ENCODE measurements around the gene DPM3.
"Not testable (repeated sequence)": the region's sequence is repeated elsewhere in the genome, so short reads cannot be mapped to it uniquely, and the experiment has no call there.

Gene DPM3

DNA sequence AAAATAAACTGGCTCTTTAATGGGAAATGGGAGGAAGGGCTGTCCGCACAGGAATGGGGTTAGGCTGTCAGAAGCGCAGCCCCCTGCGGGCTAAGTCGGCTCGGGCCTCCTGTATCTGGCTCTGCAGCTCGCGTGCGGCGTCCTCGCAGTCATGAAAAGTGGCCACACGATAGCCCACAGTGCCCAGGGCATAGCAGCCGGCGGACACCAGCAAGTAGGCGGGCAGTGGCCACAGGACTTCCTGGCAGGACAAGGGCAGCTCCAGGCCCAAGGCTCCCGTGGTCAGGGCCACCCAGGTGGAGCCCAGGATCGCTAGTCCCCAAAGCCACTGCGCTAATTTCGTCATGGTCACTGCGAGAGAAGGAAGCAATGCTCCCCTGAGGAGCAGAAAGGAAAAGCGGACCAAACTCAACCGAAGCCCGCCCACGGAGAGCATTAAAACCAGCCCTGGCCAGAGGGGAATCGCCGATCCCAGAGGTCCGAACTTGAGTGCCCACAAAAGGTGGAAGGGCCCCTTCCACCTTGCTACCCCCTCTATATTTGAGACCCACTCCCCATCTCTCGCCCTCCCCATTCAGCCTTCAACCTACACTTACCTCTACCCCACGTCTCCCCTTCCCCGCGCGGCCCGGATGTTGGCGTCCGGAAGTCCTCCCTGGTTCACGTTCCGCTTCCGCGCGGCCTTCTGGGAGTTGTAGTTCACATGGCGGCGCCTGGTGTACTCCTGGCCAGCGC is at the start of gene DPM3:
Gene DPM3 (minus strand): TSS at position 637 of the 735 bp plus-strand sequence. CDS start 291 bp downstream, at position 346.
- DNase-seq (ENCODE audit: low spot score), result peak; percentile 83

DNA sequence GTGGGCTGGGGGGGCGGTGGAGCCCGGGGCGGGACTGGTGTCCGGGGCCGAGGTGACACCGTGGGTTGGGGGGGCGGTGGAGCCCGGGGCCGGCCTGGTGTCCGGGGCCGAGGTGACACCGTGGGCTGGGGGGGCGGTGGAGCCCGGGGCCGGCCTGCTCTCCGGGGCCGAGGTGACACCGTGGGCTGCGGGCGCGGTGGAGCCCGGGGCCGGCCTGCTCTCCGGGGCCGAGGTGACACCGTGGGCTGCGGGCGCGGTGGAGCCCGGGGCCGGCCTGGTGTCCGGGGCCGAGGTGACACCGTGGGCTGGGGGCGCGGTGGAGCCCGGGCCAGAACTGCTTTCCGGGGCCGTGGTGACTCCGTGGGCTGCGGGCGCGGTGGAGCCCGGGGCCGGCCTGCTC is 49.6 kb upstream of the DPM3 start:
- not testable (repeated sequence) for DNase-seq (ENCODE audit: low spot score)

DNA sequence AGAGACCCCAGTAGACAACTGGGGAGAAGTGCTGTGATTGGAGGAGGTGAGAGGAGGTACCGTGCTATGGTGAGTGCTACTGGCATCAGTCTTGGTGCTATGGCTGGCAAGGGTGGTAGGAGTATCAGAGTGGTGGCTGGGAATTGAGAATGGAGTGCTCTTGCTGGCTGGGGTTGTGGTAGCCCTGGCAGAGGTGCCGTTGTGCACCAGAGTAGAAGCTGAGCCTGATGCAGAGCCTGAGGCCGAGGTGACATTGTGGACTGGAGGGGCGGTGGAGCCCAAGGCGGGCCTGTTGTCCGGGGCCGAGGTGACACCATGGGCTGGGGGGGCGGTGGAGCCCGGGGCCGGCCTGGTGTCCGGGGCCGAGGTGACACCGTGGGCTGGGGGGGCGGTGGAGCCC is 47.9 kb upstream of the DPM3 start:
- DNase-seq (ENCODE audit: low spot score), result no peak

GRCh38 chr1:155187456-155187891 is 47.1 kb upstream of the DPM3 start:
- DNase-seq (ENCODE audit: low spot score), result no peak

GRCh38 chr1:155186794-155187455 is 46.6 kb upstream of the DPM3 start:
- DNase-seq (ENCODE audit: low spot score), result no peak

DNA sequence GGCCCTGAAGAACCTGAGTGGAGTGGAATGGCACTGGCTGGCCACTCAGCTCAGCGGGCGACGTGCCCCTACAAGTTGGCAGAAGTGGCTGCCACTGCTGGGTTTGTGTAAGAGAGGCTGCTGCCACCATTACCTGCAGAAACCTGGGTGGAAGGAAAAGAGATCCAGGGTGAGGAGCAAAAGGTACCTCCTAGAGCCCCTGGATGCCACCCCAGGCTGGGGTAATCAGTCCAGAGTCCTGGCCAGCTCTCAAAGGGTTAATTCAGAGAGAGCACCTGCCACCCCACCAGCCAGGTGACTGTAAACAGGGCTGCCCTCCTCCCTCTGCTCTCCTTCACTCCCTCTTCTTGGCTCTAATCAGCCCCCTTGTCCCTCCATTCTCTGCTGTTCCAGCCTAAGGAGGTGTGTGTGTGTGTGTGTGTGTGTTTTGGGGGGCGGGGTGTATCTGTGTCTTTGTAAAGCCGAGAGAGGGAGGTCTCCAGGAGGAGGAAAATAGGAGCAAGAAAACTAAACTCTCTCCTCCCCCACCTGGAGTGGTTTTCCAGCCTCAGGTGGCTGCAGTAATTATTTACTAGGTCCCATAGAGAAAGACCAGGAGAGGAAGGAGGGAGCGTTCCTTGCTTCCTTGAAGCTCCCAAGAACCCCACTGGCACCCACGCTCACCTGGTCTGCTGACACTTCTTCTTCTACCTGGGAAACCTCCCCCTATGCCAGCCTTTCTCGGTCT is 45.9 kb upstream of the DPM3 start:
- DNase-seq (ENCODE audit: low spot score), result no peak

GRCh38 chr1:155185783-155186066 is 45.4 kb upstream of the DPM3 start:
- DNase-seq (ENCODE audit: low spot score), result no peak

- no peak for DNase-seq (ENCODE audit: low spot score)
Measured at GRCh38 chr1:155184835-155185782, 44.8 kb upstream of the DPM3 start.

DNA sequence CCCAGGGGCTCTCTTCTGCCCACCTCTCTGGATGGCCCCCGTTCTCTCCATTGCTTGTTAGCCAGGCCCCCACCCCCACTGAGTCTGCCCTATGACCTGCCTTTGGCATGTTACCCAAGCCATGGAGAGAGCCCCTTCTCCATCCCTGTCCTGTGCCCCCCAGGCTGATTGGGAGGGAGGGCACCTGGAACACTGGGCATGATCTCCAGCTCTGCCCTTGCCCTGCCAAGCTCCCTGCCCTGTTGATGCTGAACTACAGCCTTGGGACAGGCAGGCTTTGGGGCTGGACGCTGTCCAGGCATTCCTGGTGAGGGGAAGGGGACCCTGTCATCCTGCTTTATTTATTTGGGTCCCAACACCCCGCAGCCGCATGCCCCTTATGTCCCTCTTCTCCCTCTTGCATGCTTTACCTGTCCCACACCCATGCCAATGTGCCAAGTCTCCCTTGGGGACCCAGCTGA is 44.0 kb upstream of the DPM3 start:
- no peak for DNase-seq (ENCODE audit: low spot score)

DNA sequence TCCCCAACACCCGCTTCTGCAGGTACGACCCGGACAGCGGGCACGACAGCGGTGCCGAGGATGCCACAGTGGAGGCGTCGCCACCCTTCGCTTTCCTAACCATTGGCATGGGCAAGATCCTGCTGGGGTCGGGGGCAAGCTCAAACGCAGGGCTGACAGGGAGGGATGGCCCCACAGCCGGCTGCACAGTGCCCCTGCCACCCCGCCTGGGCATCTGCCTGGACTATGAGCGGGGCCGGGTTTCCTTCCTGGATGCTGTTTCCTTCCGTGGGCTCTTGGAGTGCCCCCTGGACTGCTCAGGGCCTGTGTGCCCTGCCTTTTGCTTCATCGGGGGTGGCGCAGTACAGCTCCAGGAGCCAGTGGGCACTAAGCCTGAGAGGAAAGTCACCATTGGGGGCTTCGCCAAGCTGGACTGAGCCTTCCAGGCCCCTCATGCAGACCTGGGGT is 43.5 kb upstream of the DPM3 start:
- DNase-seq (ENCODE audit: low spot score), result no peak

DNA sequence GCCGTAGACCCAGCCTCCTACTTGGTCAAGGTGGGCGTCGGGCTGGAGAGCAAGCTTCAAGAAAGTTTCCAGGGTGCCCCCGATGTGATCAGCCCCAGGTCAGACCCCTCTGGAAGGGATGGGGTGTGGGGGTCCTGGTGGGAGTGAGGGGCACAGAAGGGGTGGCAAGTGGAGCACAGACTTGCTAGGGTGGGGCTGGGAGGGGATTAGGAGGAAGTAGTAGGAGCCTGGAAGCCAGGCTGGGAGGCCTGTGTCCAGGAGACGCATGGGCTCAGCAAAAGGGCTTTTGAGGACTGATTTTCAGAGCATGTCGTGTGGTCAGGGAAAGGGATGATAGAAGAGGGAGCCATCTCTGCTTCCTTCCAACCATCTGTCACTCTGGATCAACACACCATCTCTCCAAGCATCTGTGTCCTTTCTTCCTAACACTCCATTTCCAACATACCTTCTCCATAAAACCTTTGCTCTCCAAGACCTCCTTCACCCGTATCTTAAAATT is 41.8 kb upstream of the DPM3 start:
- no peak for DNase-seq (ENCODE audit: low spot score)

GRCh38 chr1:155181371-155182051 is 41.2 kb upstream of the DPM3 start:
- no peak for DNase-seq (ENCODE audit: low spot score)

GRCh38 chr1:155179112-155180031 is 39.0 kb upstream of the DPM3 start:
- DNase-seq (ENCODE audit: low spot score), result no peak

GRCh38 chr1:155178441-155179111 is 38.2 kb upstream of the DPM3 start:
- no peak for DNase-seq (ENCODE audit: low spot score)

DNA sequence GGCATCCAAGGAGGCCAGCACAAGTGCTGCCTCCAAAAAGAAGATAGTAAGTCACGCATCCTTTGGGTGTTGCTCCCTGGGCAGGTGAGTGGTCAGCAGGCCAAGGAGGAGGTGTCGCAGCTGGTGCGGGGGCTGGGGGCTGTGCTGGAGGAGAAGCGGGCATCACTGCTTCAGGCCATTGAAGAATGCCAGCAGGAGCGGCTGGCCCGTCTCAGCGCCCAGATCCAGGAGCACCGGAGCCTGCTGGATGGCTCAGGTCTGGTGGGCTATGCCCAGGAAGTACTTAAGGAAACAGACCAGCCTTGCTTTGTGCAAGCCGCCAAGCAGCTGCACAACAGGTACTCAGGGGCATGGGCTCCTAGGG is 37.6 kb upstream of the DPM3 start:
- no peak for DNase-seq (ENCODE audit: low spot score)

GRCh38 chr1:155177192-155177917 is 37.0 kb upstream of the DPM3 start:
- no peak for DNase-seq (ENCODE audit: low spot score)

- peak; percentile 89 for DNase-seq (ENCODE audit: low spot score)
Measured at GRCh38 chr1:155176544-155177071, 36.3 kb upstream of the DPM3 start.

DNA sequence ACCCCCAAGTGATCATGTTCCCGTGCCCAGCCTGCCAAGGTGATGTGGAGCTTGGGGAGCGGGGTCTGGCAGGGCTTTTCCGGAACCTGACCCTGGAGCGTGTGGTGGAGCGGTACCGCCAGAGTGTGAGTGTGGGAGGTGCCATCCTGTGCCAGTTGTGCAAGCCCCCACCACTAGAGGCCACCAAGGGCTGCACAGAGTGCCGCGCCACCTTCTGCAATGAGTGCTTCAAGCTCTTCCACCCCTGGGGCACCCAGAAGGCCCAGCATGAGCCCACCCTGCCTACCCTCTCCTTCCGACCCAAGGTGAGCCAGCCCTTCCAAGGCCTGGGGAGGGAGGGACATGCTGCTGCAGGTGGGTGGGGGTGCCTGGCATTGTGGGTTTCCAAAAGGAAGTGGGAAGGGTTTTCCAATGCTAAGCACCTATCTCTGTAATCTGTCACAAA is 35.6 kb upstream of the DPM3 start:
- DNase-seq (ENCODE audit: low spot score), result no peak

Data from hematopoietic multipotent progenitor cell treated with erythropoietin and hydrocortisone succinate and interleukin-3 and kit ligand, for 17 days (in vitro differentiated cells).